A549 (cell line): ENCODE data around the gene PRCP. TPM values are rescaled to one million over a fixed set of nuclear protein-coding genes. Genes with fewer than 3 reads are reported as not detected.

Experiments
- ATAC-seq, 2 experiments: fragments of 200-7000 bp in 1 of 2; fragments of >200 bp in 1 of 2; cut with Nextera tagmentation in 1 of 2; cut with Tn5 transposase in 1 of 2; 3 replicates each; pipeline versions ENCODE4 v1.8.0 to v1.9.1; 2018 to 2020; ENCODE audit warnings: mild to moderate bottlenecking in 1 of 2, moderate library complexity in 1 of 2
- CTCF ChIA-PET: fragments of 300-600 bp; sonication (Branson Sonifier 250); formaldehyde crosslinking; extraction: SDS; loops from one replicate; lab custom pipeline; 2021; ENCODE audit warnings: antibody characterized with exemption, inconsistent platforms; lab: Yijun Ruan, JAX
- POLR2A ChIA-PET: fragments of 350-600 bp; formaldehyde crosslinking; extraction: SDS; loops from one replicate; lab custom pipeline; 2021; ENCODE audit warnings: antibody characterized with exemption, inconsistent platforms; lab: Yijun Ruan, JAX
- DNase-seq, 2 experiments: peaks; one replicate each; pipeline versions ENCODE4 v3.0.0 to v3.0.0-alpha.2; 2011 to 2016; ENCODE audit warnings: low read depth in 1 of 2, low spot score in 1 of 2
- FAIRE-seq: peaks from 2 replicates; lab custom pipeline; 2011; peaks lifted over from hg19 to GRCh38; lab: Jason Lieb, UNC
- H3K27ac ChIP-seq, 2 experiments: fragments of >200 bp; sonication (Bioruptor Twin); formaldehyde crosslinking; 3 replicates each; pipeline ENCODE4 v1.5.1; 2016 to 2017
- H3K4me1 ChIP-seq: fragments of >200 bp; sonication (Bioruptor Twin); formaldehyde crosslinking; 3 replicates; pipeline ENCODE4 v1.6.1; 2016
- H3K4me2 ChIP-seq: fragments of >200 bp; sonication (Bioruptor Twin); formaldehyde crosslinking; 3 replicates; pipeline ENCODE4 v1.6.1; 2016
- H3K4me3 ChIP-seq: fragments of >200 bp; sonication (Bioruptor Twin); formaldehyde crosslinking; 3 replicates; pipeline ENCODE4 v1.5.1; 2016
- H3K9me3 ChIP-seq: fragments of >200 bp; sonication (Bioruptor Twin); formaldehyde crosslinking; 3 replicates; pipeline ENCODE4 v1.6.1; 2016
- BHLHE40 ChIP-seq: IDR thresholded peaks from 2 replicates; pipeline ENCODE4 v1.6.1; 2012; ENCODE audit warnings: low read depth, low read length, inconsistent platforms
- CBX2 ChIP-seq: fragments of 200-600 bp; sonication (generic); IDR thresholded peaks from 2 replicates; pipeline ENCODE4 v1.6.1; 2016; ENCODE audit warnings: low read depth, mild to moderate bottlenecking, borderline replicate concordance
- CHD2 ChIP-seq: fragments of 150-350 bp; IDR thresholded peaks from 2 replicates; pipeline ENCODE4 v1.6.1; 2014; ENCODE audit warnings: low read length; ENCODE audit not compliant: partially characterized antibody
- CHD4 ChIP-seq: fragments of 200-600 bp; sonication (generic); IDR thresholded peaks from 2 replicates; pipeline ENCODE4 v1.6.1; 2016; ENCODE audit warnings: antibody characterized with exemption, mild to moderate bottlenecking, borderline replicate concordance
- EHMT2 ChIP-seq: fragments of 200-600 bp; sonication (generic); IDR thresholded peaks from 2 replicates; pipeline ENCODE4 v1.6.1; 2016; ENCODE audit warnings: antibody characterized with exemption, low read depth, mild to moderate bottlenecking, moderate library complexity
- ESRRA ChIP-seq: fragments of 150-350 bp; IDR thresholded peaks from 2 replicates; pipeline ENCODE4 v1.6.1; 2014; ENCODE audit warnings: mild to moderate bottlenecking, low read length, borderline replicate concordance
- FOSB ChIP-seq: fragments of 250-450 bp; sonication (Bioruptor Pico); IDR thresholded peaks from 2 replicates; pipeline ENCODE4 v1.5.0; 2020; ENCODE audit warnings: mild to moderate bottlenecking, moderate library complexity
- HOXA7 ChIP-seq: fragments of 250-450 bp; sonication (Bioruptor Pico); IDR thresholded peaks from 2 replicates; pipeline ENCODE4 v1.5.0; 2020; ENCODE audit warnings: mild to moderate bottlenecking, moderate library complexity
- HOXB13 ChIP-seq: fragments of 250-450 bp; sonication (Bioruptor Pico); IDR thresholded peaks from 2 replicates; pipeline ENCODE4 v1.5.0; 2020; ENCODE audit warnings: low read depth, mild to moderate bottlenecking, moderate library complexity
- HOXB5 ChIP-seq: fragments of 250-450 bp; sonication (Bioruptor Pico); IDR thresholded peaks from 2 replicates; pipeline ENCODE4 v1.5.0; 2020; ENCODE audit warnings: mild to moderate bottlenecking, moderate library complexity
- MYC ChIP-seq: IDR thresholded peaks from 2 replicates; pipeline ENCODE4 v1.6.1; 2012; ENCODE audit warnings: mild to moderate bottlenecking, inconsistent platforms, low read length, improper control_type of control experiment, borderline replicate concordance
- NPAS2 ChIP-seq: fragments of 250-450 bp; sonication (Bioruptor Pico); IDR thresholded peaks from 2 replicates; pipeline ENCODE4 v1.8.0; 2022; ENCODE audit warnings: mild to moderate bottlenecking, moderate library complexity, borderline replicate concordance
- RCOR1 ChIP-seq: fragments of 150-350 bp; IDR thresholded peaks from 2 replicates; pipeline ENCODE4 v1.6.1; 2014; ENCODE audit warnings: antibody characterized with exemption, low read length, low read depth
- TFCP2L1 ChIP-seq: fragments of 250-450 bp; sonication (Bioruptor Pico); IDR thresholded peaks from 2 replicates; pipeline ENCODE4 v1.5.0; 2021; ENCODE audit warnings: mild to moderate bottlenecking
- TP53 ChIP-seq: fragments of 250-450 bp; sonication (Bioruptor Pico); IDR thresholded peaks from 2 replicates; pipeline ENCODE4 v1.5.0; 2021; ENCODE audit warnings: mild to moderate bottlenecking, moderate library complexity
- ZSCAN20 ChIP-seq: fragments of 250-450 bp; sonication (Bioruptor Pico); IDR thresholded peaks from 2 replicates; pipeline ENCODE4 v1.8.0; 2022; ENCODE audit warnings: mild to moderate bottlenecking, moderate library complexity
- WGBS: methylation state at CpG from one replicate; pipeline ENCODE4 v1.1.6; 2017; ENCODE audit errors: missing lambda C conversion rate; 5-methylcytosine and 5-hydroxymethylcytosine counted together
- polyA plus RNA-seq, 4 experiments: library from polyadenylated mRNA; depleted of rRNA in 3 of 4; stranded (reverse); fragments of >200 nt; fragmentation: RNase III in 1 of 4; extraction: RNeasy Plus Mini Kit Qiagen cat#74134 plus additional on column Dnase treatment in 1 of 4; gene quantifications; 2 replicates in 3 of 4; 3 replicates in 1 of 4; pipeline ENCODE4 v1.2.3, GENCODE V29; 2011 to 2017
- TF ChIP-seq, protein P1 (sequence below): fragments of 200-600 bp; sonication (generic); IDR thresholded peaks from 2 replicates; pipeline ENCODE4 v1.6.1; 2016; ENCODE audit warnings: antibody characterized with exemption, mild to moderate bottlenecking, moderate library complexity
- TF ChIP-seq, protein P2 (sequence below): fragments of >200 bp; sonication (Bioruptor Twin); formaldehyde crosslinking; IDR thresholded peaks from 3 replicates; pipeline ENCODE4 v1.5.1; 2016
- TF ChIP-seq, protein P3 (sequence below): IDR thresholded peaks from 2 replicates; pipeline ENCODE4 v1.6.1; 2012; ENCODE audit warnings: low read depth, borderline replicate concordance

The PRCP gene
- polyA plus RNA-seq, 2 of the 4 experiments (the other 2 are of a cell fraction): 49.8 to 86.2 TPM

DNA sequence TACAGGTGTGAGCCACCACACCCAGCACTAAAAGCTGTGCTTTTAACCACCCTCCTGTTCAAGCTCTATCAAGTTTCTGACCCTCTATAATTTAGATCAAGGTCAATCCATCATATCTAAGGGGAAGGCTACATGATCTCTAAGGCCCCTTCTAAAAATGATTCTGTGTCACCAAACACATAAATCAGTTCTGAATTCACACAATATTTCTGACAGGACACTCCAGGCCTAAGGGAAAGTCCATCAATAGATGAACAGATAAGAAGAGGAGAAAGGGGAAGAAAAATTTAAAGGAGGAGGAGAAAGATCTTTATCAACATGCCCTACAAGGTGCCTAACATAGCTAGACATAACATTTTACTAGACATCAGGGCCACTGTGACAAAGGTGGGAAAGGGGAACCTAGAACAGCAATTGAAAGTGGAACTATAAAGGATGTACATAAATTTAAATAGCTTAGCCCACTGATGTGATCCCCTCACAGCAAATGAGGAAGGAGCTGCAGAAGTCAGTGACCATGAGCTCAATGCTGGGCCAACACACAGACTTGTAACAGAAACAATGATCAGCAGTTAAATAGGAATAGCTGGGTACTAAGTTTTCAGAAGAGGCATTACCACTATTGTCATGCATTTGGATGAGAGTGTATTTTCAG, 4.7 kb downstream of the PRCP start:
- ATAC-seq (no peak), DNase-seq (no peak), FAIRE-seq (no peak)
- Histone ChIP-seq H3K4me1 (peaks cover 8% of the 10 kb centered on the region), H3K4me2 (no peak overlapping the region), H3K4me3 (no peak overlapping the region), H3K9me3 (no peaks in the 10 kb centered on the region), H3K27ac (no peak overlapping the region)
- TF ChIP-seq ZSCAN20 (CRISPR knock-in tag) (no peak), HOXB13 (CRISPR knock-in tag) (no peak), FOSB (CRISPR knock-in tag) (no peak), BHLHE40 (no peak), CHD4 (no peak), NPAS2 (CRISPR knock-in tag) (no peak), EHMT2 (no peak), ESRRA (no peak), HOXB5 (CRISPR knock-in tag) (no peak), TFCP2L1 (CRISPR knock-in tag) (no peak), MYC (no peak), TP53 (CRISPR knock-in tag) (no peak), RCOR1 (no peak)
- TF ChIP-seq, protein P1, sequence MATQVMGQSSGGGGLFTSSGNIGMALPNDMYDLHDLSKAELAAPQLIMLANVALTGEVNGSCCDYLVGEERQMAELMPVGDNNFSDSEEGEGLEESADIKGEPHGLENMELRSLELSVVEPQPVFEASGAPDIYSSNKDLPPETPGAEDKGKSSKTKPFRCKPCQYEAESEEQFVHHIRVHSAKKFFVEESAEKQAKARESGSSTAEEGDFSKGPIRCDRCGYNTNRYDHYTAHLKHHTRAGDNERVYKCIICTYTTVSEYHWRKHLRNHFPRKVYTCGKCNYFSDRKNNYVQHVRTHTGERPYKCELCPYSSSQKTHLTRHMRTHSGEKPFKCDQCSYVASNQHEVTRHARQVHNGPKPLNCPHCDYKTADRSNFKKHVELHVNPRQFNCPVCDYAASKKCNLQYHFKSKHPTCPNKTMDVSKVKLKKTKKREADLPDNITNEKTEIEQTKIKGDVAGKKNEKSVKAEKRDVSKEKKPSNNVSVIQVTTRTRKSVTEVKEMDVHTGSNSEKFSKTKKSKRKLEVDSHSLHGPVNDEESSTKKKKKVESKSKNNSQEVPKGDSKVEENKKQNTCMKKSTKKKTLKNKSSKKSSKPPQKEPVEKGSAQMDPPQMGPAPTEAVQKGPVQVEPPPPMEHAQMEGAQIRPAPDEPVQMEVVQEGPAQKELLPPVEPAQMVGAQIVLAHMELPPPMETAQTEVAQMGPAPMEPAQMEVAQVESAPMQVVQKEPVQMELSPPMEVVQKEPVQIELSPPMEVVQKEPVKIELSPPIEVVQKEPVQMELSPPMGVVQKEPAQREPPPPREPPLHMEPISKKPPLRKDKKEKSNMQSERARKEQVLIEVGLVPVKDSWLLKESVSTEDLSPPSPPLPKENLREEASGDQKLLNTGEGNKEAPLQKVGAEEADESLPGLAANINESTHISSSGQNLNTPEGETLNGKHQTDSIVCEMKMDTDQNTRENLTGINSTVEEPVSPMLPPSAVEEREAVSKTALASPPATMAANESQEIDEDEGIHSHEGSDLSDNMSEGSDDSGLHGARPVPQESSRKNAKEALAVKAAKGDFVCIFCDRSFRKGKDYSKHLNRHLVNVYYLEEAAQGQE: no peak
- TF ChIP-seq, protein P2, sequence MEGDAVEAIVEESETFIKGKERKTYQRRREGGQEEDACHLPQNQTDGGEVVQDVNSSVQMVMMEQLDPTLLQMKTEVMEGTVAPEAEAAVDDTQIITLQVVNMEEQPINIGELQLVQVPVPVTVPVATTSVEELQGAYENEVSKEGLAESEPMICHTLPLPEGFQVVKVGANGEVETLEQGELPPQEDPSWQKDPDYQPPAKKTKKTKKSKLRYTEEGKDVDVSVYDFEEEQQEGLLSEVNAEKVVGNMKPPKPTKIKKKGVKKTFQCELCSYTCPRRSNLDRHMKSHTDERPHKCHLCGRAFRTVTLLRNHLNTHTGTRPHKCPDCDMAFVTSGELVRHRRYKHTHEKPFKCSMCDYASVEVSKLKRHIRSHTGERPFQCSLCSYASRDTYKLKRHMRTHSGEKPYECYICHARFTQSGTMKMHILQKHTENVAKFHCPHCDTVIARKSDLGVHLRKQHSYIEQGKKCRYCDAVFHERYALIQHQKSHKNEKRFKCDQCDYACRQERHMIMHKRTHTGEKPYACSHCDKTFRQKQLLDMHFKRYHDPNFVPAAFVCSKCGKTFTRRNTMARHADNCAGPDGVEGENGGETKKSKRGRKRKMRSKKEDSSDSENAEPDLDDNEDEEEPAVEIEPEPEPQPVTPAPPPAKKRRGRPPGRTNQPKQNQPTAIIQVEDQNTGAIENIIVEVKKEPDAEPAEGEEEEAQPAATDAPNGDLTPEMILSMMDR: no peak
- TF ChIP-seq, protein P3, sequence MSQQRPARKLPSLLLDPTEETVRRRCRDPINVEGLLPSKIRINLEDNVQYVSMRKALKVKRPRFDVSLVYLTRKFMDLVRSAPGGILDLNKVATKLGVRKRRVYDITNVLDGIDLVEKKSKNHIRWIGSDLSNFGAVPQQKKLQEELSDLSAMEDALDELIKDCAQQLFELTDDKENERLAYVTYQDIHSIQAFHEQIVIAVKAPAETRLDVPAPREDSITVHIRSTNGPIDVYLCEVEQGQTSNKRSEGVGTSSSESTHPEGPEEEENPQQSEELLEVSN: no peak
- ChIA-PET CTCF (interaction anchor here (1.6 kb wide), 2 partner anchors 10 to 28 kb away, joined by 3 to 8 read pairs; no protein-coding TSS in a partner anchor), POLR2A (interaction anchor here (0.6 kb wide), 1 partner anchor 390 kb away, joined by 3 read pairs; the partner anchor contains the start of gene CCDC90B)

DNA sequence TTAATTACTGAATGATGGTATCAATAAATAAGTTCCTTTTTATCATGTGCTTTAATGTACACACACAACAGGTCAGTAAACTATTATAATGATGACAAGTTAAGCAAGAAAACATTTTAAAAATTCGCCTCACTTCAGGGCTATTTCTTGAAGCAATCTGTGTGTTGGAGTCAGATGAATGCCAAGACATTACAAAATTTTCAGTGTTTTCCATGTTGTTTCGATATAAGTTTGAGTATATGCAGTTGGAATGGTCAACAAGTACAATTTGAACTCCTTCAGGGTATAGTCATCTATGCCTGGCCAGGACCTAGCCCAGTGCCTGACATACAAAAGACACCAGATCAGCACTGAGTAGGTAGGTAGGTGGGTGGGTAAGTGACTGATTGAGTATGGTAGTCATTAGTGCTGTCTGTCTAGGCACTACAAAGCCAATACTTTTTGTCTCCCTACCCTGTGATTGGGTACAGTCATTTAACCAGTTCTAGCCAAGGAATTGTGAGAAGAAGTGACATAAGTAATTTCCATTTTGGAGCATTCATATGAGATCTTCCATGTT, 7.5 kb downstream of the PRCP start:
- DNase-seq: no peak
- H3K4me1 ChIP-seq: no peaks in the 10 kb centered on the region
- H3K4me3 ChIP-seq: no peak overlapping the region
- ChIA-PET POLR2A (no interaction called here), CTCF (interaction anchor here (3.8 kb wide), 1 partner anchor 25 kb away, joined by 20 read pairs; no protein-coding TSS in a partner anchor)
- H3K4me2 ChIP-seq: no peak overlapping the region
- ATAC-seq: no peak
- H3K9me3 ChIP-seq: no peaks in the 10 kb centered on the region
- 65% methylated on average over 2 of the region's 2 CpGs for WGBS
- TF ChIP-seq HOXA7 (CRISPR knock-in tag) (no peak), CHD2 (no peak), CBX2 (no peak), CHD4 (no peak), MYC (no peak)
- no peak overlapping the region for H3K27ac ChIP-seq
- FAIRE-seq: peak; percentile 80
